ENCODE data around the gene HCK.

GRCh38 chr20:32035426-32035779 lies 16.6 kb upstream of the HCK start:
- no peak for TF ChIP-seq CTCF (IDR thresholded peaks at IDR 0.05)
- no peak for TF ChIP-seq POLR2A (IDR thresholded peaks at IDR 0.05)

Data from Peyer's patch (tissue), 4 donors.